ENCODE measurements around the gene RNF212.

The RNF212 gene

GRCh38 chr4:1084796-1085403 is 28.5 kb downstream of the RNF212 start:
- TF ChIP-seq CTCF (conservative IDR thresholded peaks at IDR 0.05; ENCODE audit: low read depth, low read length), result no peak
- no peak overlapping the region for H3K4me3 ChIP-seq (ENCODE audit: low read depth, low read length)
- DNase-seq (ENCODE audit: low read depth), result no peak

GRCh38 chr4:1084394-1084793 is 29.0 kb downstream of the RNF212 start:
- no peak for TF ChIP-seq CTCF (conservative IDR thresholded peaks at IDR 0.05; ENCODE audit: low read depth, low read length)
- DNase-seq (ENCODE audit: low read depth), result no peak
- H3K4me3 ChIP-seq (ENCODE audit: low read depth, low read length), result no peak overlapping the region

GRCh38 chr4:1082215-1083182 is 30.9 kb downstream of the RNF212 start:
- no peak overlapping the region for H3K4me3 ChIP-seq (ENCODE audit: low read depth, low read length)
- DNase-seq (ENCODE audit: low read depth), result peak; percentile 69
- no peak for TF ChIP-seq CTCF (conservative IDR thresholded peaks at IDR 0.05; ENCODE audit: low read depth, low read length)

GRCh38 chr4:1081689-1082040 is 31.7 kb downstream of the RNF212 start:
- DNase-seq (ENCODE audit: low read depth), result peak; percentile 28
- no peak overlapping the region for H3K4me3 ChIP-seq (ENCODE audit: low read depth, low read length)
- no peak for TF ChIP-seq CTCF (conservative IDR thresholded peaks at IDR 0.05; ENCODE audit: low read depth, low read length)

- TF ChIP-seq CTCF (conservative IDR thresholded peaks at IDR 0.05; ENCODE audit: low read depth, low read length), result no peak
- H3K4me3 ChIP-seq (ENCODE audit: low read depth, low read length), result no peak overlapping the region
- DNase-seq (ENCODE audit: low read depth), result no peak
Observed at GRCh38 chr4:1080961-1081688, 32.2 kb downstream of the RNF212 start.

GRCh38 chr4:1080432-1080831 is 32.9 kb downstream of the RNF212 start:
- H3K4me3 ChIP-seq (ENCODE audit: low read depth, low read length), result no peak overlapping the region
- DNase-seq (ENCODE audit: low read depth), result no peak
- TF ChIP-seq CTCF (conservative IDR thresholded peaks at IDR 0.05; ENCODE audit: low read depth, low read length), result no peak

Data from choroid plexus epithelial cell (primary cell).